Skeletal muscle tissue (tissue), 4 donors: ENCODE measurements around the gene SUSD6. TPM values are rescaled to one million over a fixed set of nuclear protein-coding genes. Genes with fewer than 3 reads are reported as not detected.
A peak's percentile ranks its signal among the peaks of the same experiment; 100 is the strongest.
"Not testable (repeated sequence)": the region's sequence is repeated elsewhere in the genome, so short reads cannot be mapped to it uniquely, and the experiment has no call there.

Experiments
- H3K27ac ChIP-seq: one replicate; pipeline ENCODE4 v1.7.0; 2013; ENCODE audit warnings: mild to moderate bottlenecking, low read depth, low read length, inconsistent platforms
- H3K27me3 ChIP-seq, 3 donors: one replicate each; pipeline ENCODE4 v1.7.0; 2013; ENCODE audit warnings: low read length in 3 of 3; ENCODE audit not compliant: control insufficient read depth in 3 of 3, insufficient read depth in 3 of 3
- H3K36me3 ChIP-seq, 3 donors: one replicate each; pipeline ENCODE4 v1.7.0; 2013; ENCODE audit warnings: low read length in 3 of 3; ENCODE audit not compliant: control insufficient read depth in 3 of 3, insufficient read depth in 3 of 3
- H3K4me1 ChIP-seq, 3 donors: one replicate each; pipeline ENCODE4 v1.7.0; 2013; ENCODE audit warnings: low read length in 3 of 3, mild to moderate bottlenecking in 3 of 3; ENCODE audit not compliant: control insufficient read depth in 3 of 3, insufficient read depth in 3 of 3
- H3K4me3 ChIP-seq, 3 donors: one replicate each; pipeline ENCODE4 v1.7.0; 2013; ENCODE audit warnings: low read length in 3 of 3
- H3K9ac ChIP-seq, 3 donors: one replicate each; pipeline ENCODE4 v1.7.0; 2013; ENCODE audit warnings: low read length in 3 of 3, mild to moderate bottlenecking in 3 of 3, moderate library complexity in 2 of 3, low read depth in 1 of 3
- H3K9me3 ChIP-seq, 3 donors: one replicate each; pipeline ENCODE4 v1.7.0; 2013; ENCODE audit warnings: low read length in 3 of 3; ENCODE audit not compliant: control insufficient read depth in 3 of 3
- total RNA-seq: library from RNA; depleted of rRNA; stranded (reverse); fragments of >200 nt; gene quantifications from one replicate; pipeline ENCODE4 v1.2.3, GENCODE V29; 2014
- donor health status: Osteomylitis.

Gene SUSD6
- total RNA-seq, 1 donor from 2014 or later = 10.4 TPM

- no peak overlapping the region for H3K4me3 ChIP-seq
- H3K27me3 ChIP-seq = no peaks in the 10 kb centered on the region
- no peak overlapping the region for H3K27ac ChIP-seq
- peaks cover 35 to 43% (median 40%) of the 10 kb centered on the region in 3 donors for H3K4me1 ChIP-seq
- no peaks in the 10 kb centered on the region for H3K9me3 ChIP-seq
- no peak overlapping the region for H3K9ac ChIP-seq
- no peaks in the 10 kb centered on the region for H3K36me3 ChIP-seq
Measured at GRCh38 chr14:69644814-69645213, 33.4 kb downstream of the SUSD6 start.

GRCh38 chr14:69647213-69647612, 35.8 kb downstream of the SUSD6 start:
- Histone ChIP-seq H3K4me3 (no peak overlapping the region), H3K9ac (no peak overlapping the region), H3K9me3 (no peaks in the 10 kb centered on the region), H3K36me3 (no peaks in the 10 kb centered on the region), H3K4me1 (peaks cover 56 to 62% (median 60%) of the 10 kb centered on the region in 3 donors), H3K27me3 (no peaks in the 10 kb centered on the region), H3K27ac (no peak overlapping the region)

GRCh38 chr14:69647642-69648041, 36.2 kb downstream of the SUSD6 start:
- H3K27ac ChIP-seq, H3K9me3 ChIP-seq, H3K36me3 ChIP-seq, H3K4me3 ChIP-seq, H3K9ac ChIP-seq, H3K27me3 ChIP-seq: not testable (repeated sequence)
- H3K4me1 ChIP-seq = peaks cover 60 to 65% (median 62%) of the 10 kb centered on the region in 3 donors

DNA sequence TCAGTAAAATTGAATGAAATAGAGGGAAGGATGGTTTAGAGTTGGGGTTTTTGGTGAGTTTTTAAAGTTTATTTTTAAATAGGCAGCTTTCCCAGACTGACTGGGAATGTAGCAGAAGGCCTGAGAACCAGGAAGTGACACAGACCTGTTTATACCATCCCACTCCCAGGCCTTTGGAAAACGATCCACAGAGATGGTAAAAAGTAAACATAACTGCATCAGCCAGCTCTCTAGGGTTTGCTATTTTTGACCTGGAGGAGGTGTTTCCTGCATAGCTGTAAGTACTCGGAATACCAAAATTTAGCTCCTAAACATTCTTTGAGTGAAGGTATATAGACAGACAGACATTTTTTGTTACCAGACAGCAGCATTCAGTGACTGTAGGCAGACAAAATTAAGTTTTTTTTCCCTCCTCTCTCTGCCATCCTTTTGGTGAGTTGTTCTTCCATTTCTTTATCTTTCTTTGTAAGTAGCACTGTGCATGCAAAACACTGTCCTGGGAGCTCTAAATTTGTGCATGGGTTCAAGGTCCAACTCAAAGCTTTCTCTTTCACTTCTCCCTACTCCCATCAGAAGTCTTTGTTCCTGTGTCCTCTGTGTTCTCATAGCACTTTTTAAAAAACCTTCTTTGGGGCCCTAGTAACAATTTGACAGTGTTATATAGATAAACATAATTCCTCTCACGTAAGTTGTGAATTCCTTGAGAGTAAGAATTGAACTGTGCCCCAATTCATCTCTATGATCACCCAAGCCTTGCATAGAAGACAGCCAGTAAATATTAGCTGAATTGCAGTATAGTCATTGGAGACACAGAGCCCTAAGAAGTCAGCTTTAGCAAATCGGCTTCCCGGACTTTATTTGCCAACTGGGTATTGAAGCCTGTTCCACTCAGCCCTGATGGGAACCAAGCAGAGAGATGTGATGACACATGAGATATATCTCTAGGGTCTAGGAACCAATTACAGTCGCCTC, 37.4 kb downstream of the SUSD6 start:
- peak overlapping the region in 2 of 3 donors; percentile 8 to 23 for H3K9ac ChIP-seq
- peak overlapping the region in 1 of 3 donors; percentile 32 for H3K4me3 ChIP-seq
- H3K27ac ChIP-seq = peak overlapping the region; percentile 61
- no peaks in the 10 kb centered on the region for H3K27me3 ChIP-seq
- peaks cover 56 to 60% (median 58%) of the 10 kb centered on the region in 3 donors for H3K4me1 ChIP-seq
- H3K9me3 ChIP-seq = no peaks in the 10 kb centered on the region
- H3K36me3 ChIP-seq = no peaks in the 10 kb centered on the region

GRCh38 chr14:69650948-69651369, 39.6 kb downstream of the SUSD6 start:
- Histone ChIP-seq H3K9me3 (no peaks in the 10 kb centered on the region), H3K4me1 (peaks cover 56 to 61% (median 58%) of the 10 kb centered on the region in 3 donors), H3K4me3 (peak overlapping the region in 1 of 3 donors; percentile 14), H3K36me3 (no peaks in the 10 kb centered on the region), H3K27me3 (no peaks in the 10 kb centered on the region), H3K27ac (peak overlapping the region; percentile 55), H3K9ac (no peak overlapping the region)

DNA sequence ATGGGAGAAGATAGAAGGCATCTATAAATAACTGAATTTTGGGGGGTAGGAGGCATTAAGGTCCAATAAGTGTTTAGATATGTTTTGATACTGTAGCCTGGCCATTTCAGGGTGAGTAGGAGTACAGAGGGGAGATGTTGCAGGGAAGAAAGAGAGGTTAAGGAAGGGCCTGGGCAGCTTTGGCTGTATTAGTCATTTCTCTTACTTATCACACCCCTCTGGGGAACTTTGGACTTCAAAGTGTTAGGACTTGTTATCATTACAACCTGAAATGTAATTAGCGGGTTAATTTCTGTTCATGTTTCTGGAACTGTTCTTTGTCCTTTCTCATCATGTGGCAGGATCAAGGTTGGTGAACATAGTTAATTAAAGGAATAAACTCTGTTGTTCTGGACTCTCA, 40.3 kb downstream of the SUSD6 start:
- no peak overlapping the region for H3K4me3 ChIP-seq
- no peak overlapping the region for H3K9ac ChIP-seq
- peaks cover 56 to 65% (median 58%) of the 10 kb centered on the region in 3 donors for H3K4me1 ChIP-seq
- no peaks in the 10 kb centered on the region for H3K36me3 ChIP-seq
- no peaks in the 10 kb centered on the region for H3K9me3 ChIP-seq
- peak overlapping the region; percentile 55 for H3K27ac ChIP-seq
- H3K27me3 ChIP-seq = no peaks in the 10 kb centered on the region

GRCh38 chr14:69652942-69653684, 41.7 kb downstream of the SUSD6 start:
- Histone ChIP-seq H3K4me3 (no peak overlapping the region), H3K36me3 (no peaks in the 10 kb centered on the region), H3K27ac (peak overlapping the region; percentile 14), H3K9me3 (no peaks in the 10 kb centered on the region), H3K4me1 (peaks cover 55 to 60% (median 56%) of the 10 kb centered on the region in 3 donors), H3K27me3 (no peaks in the 10 kb centered on the region), H3K9ac (no peak overlapping the region)

DNA sequence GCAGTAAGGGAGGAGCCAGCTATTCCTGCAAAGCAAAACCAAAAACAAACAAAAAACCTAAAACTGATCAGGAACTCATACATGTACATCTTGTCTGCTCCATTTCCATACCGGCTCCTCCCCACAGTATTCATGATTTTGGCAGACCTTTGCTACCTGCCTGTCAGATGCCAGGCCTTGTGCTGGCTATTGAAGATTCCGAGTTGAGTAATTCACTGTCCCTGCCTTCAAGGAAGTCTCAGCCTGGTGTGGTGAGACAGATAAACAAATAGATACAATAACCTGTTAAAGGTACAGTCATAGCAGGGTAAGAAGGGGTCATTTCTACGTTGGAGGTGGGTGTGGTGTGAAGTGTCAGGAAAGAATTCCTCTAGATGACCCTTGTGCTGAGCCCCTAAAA, 42.7 kb downstream of the SUSD6 start:
- Histone ChIP-seq H3K36me3 (peaks cover 2 to 4% (median 2%) of the 10 kb centered on the region in 3 donors), H3K9me3 (no peaks in the 10 kb centered on the region), H3K27ac (no peak overlapping the region), H3K4me3 (no peak overlapping the region), H3K9ac (no peak overlapping the region), H3K4me1 (peaks cover 51 to 56% (median 52%) of the 10 kb centered on the region in 3 donors), H3K27me3 (no peaks in the 10 kb centered on the region)

DNA sequence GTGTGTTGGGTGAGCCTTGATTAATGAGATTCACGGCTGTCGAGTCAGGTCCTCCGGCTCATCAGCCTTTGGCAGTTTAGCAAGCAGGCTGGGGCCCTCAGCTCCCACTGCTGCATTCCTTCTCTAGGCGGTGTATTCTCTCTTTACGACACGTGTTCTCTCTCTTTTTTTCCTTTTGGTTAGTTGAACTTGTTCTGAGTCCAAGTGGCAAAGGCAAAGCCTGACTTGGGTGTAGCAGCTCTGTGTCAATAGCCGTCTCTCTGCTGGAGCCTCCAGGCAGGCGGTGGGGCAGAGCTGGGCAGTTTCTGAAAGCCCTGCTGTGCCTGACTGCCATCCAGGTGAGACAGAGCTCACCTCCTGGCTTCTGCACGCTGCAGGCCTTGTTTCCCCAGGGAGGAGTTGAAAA, 46.6 kb downstream of the SUSD6 start:
- Histone ChIP-seq H3K9ac (no peak overlapping the region), H3K36me3 (peaks cover 6 to 15% (median 10%) of the 10 kb centered on the region in 3 donors), H3K4me1 (peaks cover 31 to 53% (median 37%) of the 10 kb centered on the region in 3 donors), H3K9me3 (no peaks in the 10 kb centered on the region), H3K27ac (no peak overlapping the region), H3K4me3 (peak overlapping the region in 1 of 3 donors; percentile 19), H3K27me3 (no peaks in the 10 kb centered on the region)
